CD4-positive, alpha-beta T cell treated with Interferon gamma for 1 hour (primary cell): ENCODE measurements around the gene HAUS1.
"Not testable (repeated sequence)": the region's sequence is repeated elsewhere in the genome, so short reads cannot be mapped to it uniquely, and the experiment has no call there.

Experiments used
- DNase-seq: peaks from one replicate; pipeline ENCODE4 v3.0.0-alpha.2; 2020

HAUS1 gene

GRCh38 chr18:46095532-46095931 lies 8.7 kb upstream of the HAUS1 start:
- no peak for DNase-seq

- no peak for DNase-seq
These were observed 7.4 kb upstream of the HAUS1 start for GRCh38 chr18:46096651-46097300.

- peak; percentile 4 for DNase-seq
These were observed 6.8 kb upstream of the HAUS1 start for GRCh38 chr18:46097431-46097800.

- DNase-seq: peak; percentile 82
These were observed 6.2 kb upstream of the HAUS1 start, which contains the start of gene ATP5F1A for GRCh38 chr18:46097801-46098615. ATP5F1A (minus strand) TSS chr18:46098296; CDS start chr18:46098231, 65 bp downstream.

GRCh38 chr18:46098616-46098933 lies 5.6 kb upstream of the HAUS1 start:
- DNase-seq: no peak

- no peak for DNase-seq
These were observed 4.7 kb upstream of the HAUS1 start for GRCh38 chr18:46099463-46099862.

GRCh38 chr18:46109386-46109785 lies 5.2 kb downstream of the HAUS1 start:
- no peak for DNase-seq

GRCh38 chr18:46110406-46110805 lies 6.2 kb downstream of the HAUS1 start:
- DNase-seq: no peak

- no peak for DNase-seq
These were observed 9.6 kb downstream of the HAUS1 start for GRCh38 chr18:46113751-46114150.

GRCh38 chr18:46126625-46127024 lies 22.4 kb downstream of the HAUS1 start:
- not testable (repeated sequence) for DNase-seq

GRCh38 chr18:46130061-46130460 lies 25.9 kb downstream of the HAUS1 start:
- no peak for DNase-seq

GRCh38 chr18:46130549-46130948 lies 26.4 kb downstream of the HAUS1 start:
- not testable (repeated sequence) for DNase-seq

- DNase-seq: no peak
These were observed 29.3 kb downstream of the HAUS1 start for GRCh38 chr18:46133534-46133933.

GRCh38 chr18:46134920-46135675 lies 30.9 kb downstream of the HAUS1 start:
- no peak for DNase-seq

- DNase-seq: no peak
These were observed 36.0 kb downstream of the HAUS1 start for GRCh38 chr18:46140173-46140572.

- no peak for DNase-seq
These were observed 37.0 kb downstream of the HAUS1 start for GRCh38 chr18:46141199-46141598.

GRCh38 chr18:46148810-46149209 lies 44.6 kb downstream of the HAUS1 start:
- peak; percentile 7 for DNase-seq

- DNase-seq: no peak
These were observed 48.2 kb downstream of the HAUS1 start for GRCh38 chr18:46152436-46152807.

GRCh38 chr18:46152808-46153617 lies 48.8 kb downstream of the HAUS1 start:
- DNase-seq: no peak

- peak; percentile 54 for DNase-seq
These were observed 51.5 kb downstream of the HAUS1 start for GRCh38 chr18:46155641-46156051.

- DNase-seq: no peak
These were observed 52.0 kb downstream of the HAUS1 start for GRCh38 chr18:46156124-46156745.

- no peak for DNase-seq
These were observed 52.7 kb downstream of the HAUS1 start for GRCh38 chr18:46156843-46157242.
